Hepatocyte (in vitro differentiated cells): ENCODE measurements around the gene LSM4. TPM values are rescaled to one million over a fixed set of nuclear protein-coding genes. Genes with fewer than 3 reads are reported as not detected.

ENCODE experiments used
- DNase-seq: peaks from one replicate; pipeline ENCODE4 v3.0.0-alpha.2; 2016; ENCODE audit warnings: low spot score
- H2AFZ ChIP-seq: fragments of 200-600 bp; sonication (generic); 2 replicates; pipeline ENCODE4 v1.6.0; 2016; ENCODE audit warnings: antibody characterized with exemption, mild to moderate bottlenecking
- H3K27ac ChIP-seq: fragments of 200-600 bp; sonication (generic); 2 replicates; pipeline ENCODE4 v1.5.1; 2016; ENCODE audit warnings: mild to moderate bottlenecking
- H3K27me3 ChIP-seq: fragments of 200-600 bp; sonication (generic); 2 replicates; pipeline ENCODE4 v1.6.1; 2016
- H3K36me3 ChIP-seq: fragments of 200-600 bp; sonication (generic); replicated peaks from 2 replicates; pipeline ENCODE4 v1.5.1; 2016; ENCODE audit warnings: low read depth; ENCODE audit not compliant: insufficient read depth
- H3K4me1 ChIP-seq: fragments of 200-600 bp; sonication (generic); 2 replicates; pipeline ENCODE4 v1.5.1; 2016; ENCODE audit warnings: mild to moderate bottlenecking, moderate library complexity; ENCODE audit not compliant: insufficient read depth
- H3K4me2 ChIP-seq: fragments of 200-600 bp; sonication (generic); 2 replicates; pipeline ENCODE4 v1.6.0; 2016
- H3K4me3 ChIP-seq: fragments of 200-600 bp; sonication (generic); 2 replicates; pipeline ENCODE4 v1.5.1; 2016; ENCODE audit warnings: mild to moderate bottlenecking
- H3K79me2 ChIP-seq: fragments of 200-600 bp; sonication (generic); 2 replicates; pipeline ENCODE4 v1.6.0; 2017; ENCODE audit warnings: mild to moderate bottlenecking
- H3K9me2 ChIP-seq: fragments of 200-600 bp; sonication (generic); replicated peaks from 2 replicates; pipeline ENCODE4 v1.6.0; 2017; ENCODE audit warnings: mild to moderate bottlenecking; ENCODE audit not compliant: insufficient read depth
- H3K9me3 ChIP-seq: fragments of 200-600 bp; sonication (generic); 2 replicates; pipeline ENCODE4 v1.5.1; 2016; ENCODE audit warnings: low read depth, mild to moderate bottlenecking
- H4K20me1 ChIP-seq: fragments of 200-600 bp; sonication (generic); 2 replicates; pipeline ENCODE4 v1.6.0; 2016; ENCODE audit warnings: mild to moderate bottlenecking; ENCODE audit not compliant: insufficient read depth, poor library complexity, severe bottlenecking
- EZH2 ChIP-seq: fragments of 200-600 bp; sonication (generic); IDR thresholded peaks from 2 replicates; pipeline ENCODE4 v1.6.1; 2016; ENCODE audit warnings: antibody characterized with exemption, mild to moderate bottlenecking, borderline replicate concordance
- EZH2phosphoT487 ChIP-seq: fragments of 200-600 bp; sonication (generic); IDR thresholded peaks from one replicate; pipeline ENCODE4 v1.6.1; 2018; ENCODE audit warnings: antibody characterized with exemption, mild to moderate bottlenecking, low read depth, moderate library complexity; ENCODE audit not compliant: unreplicated experiment, severe bottlenecking
- WGBS: methylation state at CpG from one replicate; pipeline ENCODE4 v1.1.6; 2016; ENCODE audit warnings: low lambda C conversion rate; ENCODE audit errors: missing lambda C conversion rate; 5-methylcytosine and 5-hydroxymethylcytosine counted together
- polyA plus RNA-seq: library from polyadenylated mRNA; unstranded; fragments of >200 nt; fragmentation: Nextera tagmentation; extraction: Ambion mirVana; gene quantifications from 2 replicates; pipeline ENCODE4 v1.2.1, GENCODE V29; 2016
- total RNA-seq: library from RNA; depleted of rRNA; stranded (reverse); fragments of >200 nt; gene quantifications from 2 replicates; pipeline ENCODE4 v1.2.3, GENCODE V29; 2014
- TF ChIP-seq, protein P1 (sequence below): fragments of 200-600 bp; sonication (generic); IDR thresholded peaks from 2 replicates; pipeline ENCODE4 v1.5.1; 2016; ENCODE audit warnings: antibody characterized with exemption, mild to moderate bottlenecking; ENCODE audit not compliant: poor library complexity

The LSM4 gene
- total and polyA plus RNA-seq, 2 experiments from 2014 or later = 185 to 218 TPM

DNA sequence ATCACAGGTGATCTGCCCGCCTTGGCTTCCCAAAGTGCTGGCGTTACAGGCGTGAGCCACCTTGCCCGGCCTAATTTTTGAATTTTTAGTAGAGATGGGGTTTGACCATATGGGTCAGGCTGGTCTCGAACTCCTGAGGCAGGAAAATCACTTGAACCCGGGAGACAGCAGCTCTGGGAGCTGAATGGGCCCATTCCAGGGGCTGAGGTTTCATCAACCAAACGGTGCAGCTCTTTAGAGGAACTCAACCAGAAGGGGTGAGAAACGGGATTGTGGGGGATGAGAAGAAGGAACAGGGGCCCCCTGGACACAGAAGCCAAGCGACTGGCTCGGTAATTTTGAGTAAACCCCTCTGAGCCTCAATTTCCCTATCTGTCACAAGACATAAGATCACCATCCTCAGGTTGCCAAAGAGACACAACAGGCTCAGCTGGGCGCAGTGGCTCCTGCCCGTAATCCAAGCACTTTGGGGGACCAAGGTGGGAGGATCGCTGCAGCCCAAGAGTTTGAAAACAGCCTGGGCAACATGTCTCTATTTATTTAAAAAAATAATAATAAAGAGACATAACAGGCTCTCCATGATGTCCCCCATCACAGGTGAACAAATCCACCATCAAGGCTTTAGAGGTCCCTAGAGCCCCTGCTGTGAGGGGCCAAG, 49.2 kb downstream of the LSM4 start:
- Histone ChIP-seq H3K79me2 (peaks cover 53% of the 10 kb centered on the region), H3K27ac (peak overlapping the region; percentile 85), H3K9me3 (no peaks in the 10 kb centered on the region), H3K9me2 (no peaks in the 10 kb centered on the region), H3K4me2 (peak overlapping the region; percentile 50), H3K27me3 (no peaks in the 10 kb centered on the region), H3K36me3 (no peaks in the 10 kb centered on the region), H3K4me1 (peaks cover 29% of the 10 kb centered on the region), H4K20me1 (peaks cover 65% of the 10 kb centered on the region), H2AFZ (no peak overlapping the region), H3K4me3 (no peak overlapping the region)
- TF ChIP-seq, protein P1, sequence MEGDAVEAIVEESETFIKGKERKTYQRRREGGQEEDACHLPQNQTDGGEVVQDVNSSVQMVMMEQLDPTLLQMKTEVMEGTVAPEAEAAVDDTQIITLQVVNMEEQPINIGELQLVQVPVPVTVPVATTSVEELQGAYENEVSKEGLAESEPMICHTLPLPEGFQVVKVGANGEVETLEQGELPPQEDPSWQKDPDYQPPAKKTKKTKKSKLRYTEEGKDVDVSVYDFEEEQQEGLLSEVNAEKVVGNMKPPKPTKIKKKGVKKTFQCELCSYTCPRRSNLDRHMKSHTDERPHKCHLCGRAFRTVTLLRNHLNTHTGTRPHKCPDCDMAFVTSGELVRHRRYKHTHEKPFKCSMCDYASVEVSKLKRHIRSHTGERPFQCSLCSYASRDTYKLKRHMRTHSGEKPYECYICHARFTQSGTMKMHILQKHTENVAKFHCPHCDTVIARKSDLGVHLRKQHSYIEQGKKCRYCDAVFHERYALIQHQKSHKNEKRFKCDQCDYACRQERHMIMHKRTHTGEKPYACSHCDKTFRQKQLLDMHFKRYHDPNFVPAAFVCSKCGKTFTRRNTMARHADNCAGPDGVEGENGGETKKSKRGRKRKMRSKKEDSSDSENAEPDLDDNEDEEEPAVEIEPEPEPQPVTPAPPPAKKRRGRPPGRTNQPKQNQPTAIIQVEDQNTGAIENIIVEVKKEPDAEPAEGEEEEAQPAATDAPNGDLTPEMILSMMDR = no peak
- TF ChIP-seq EZH2phosphoT487 = no peak
- no peak for TF ChIP-seq EZH2
- WGBS = 95% methylated on average over 13 of the region's 13 CpGs
- DNase-seq = no peak

DNA sequence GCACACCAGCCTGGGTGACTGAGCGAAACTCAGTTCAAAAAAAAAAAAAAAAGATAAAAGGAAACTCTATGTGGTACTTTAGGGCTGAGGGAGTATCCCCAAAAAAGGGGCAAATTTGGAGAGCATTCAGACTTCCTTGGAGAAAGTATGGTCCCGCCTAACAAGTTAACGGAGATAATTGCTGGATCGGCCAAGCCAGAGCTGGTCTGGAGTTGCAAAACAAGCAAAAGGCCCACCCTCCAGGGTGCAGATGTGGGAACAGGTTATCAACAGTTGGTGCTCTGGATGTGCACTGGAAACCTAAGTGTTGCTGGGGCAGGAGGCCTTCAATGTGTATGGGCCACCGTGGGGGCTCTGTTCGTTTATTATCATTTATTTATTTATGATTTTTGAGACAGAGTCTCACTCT, 51.4 kb downstream of the LSM4 start:
- no peak overlapping the region for H3K4me2 ChIP-seq
- H2AFZ ChIP-seq = no peak overlapping the region
- no peak for DNase-seq
- peaks cover 32% of the 10 kb centered on the region for H3K79me2 ChIP-seq
- H3K9me3 ChIP-seq = no peaks in the 10 kb centered on the region
- no peaks in the 10 kb centered on the region for H3K9me2 ChIP-seq
- peaks cover 44% of the 10 kb centered on the region for H4K20me1 ChIP-seq
- WGBS = 67% methylated on average over 6 of the region's 6 CpGs
- H3K4me1 ChIP-seq = peaks cover 17% of the 10 kb centered on the region
- H3K27me3 ChIP-seq = no peaks in the 10 kb centered on the region
- no peaks in the 10 kb centered on the region for H3K36me3 ChIP-seq
- H3K27ac ChIP-seq = no peak overlapping the region
- TF ChIP-seq EZH2phosphoT487 (no peak), EZH2 (no peak)
- TF ChIP-seq, protein P1 = no peak
- H3K4me3 ChIP-seq = no peak overlapping the region

DNA sequence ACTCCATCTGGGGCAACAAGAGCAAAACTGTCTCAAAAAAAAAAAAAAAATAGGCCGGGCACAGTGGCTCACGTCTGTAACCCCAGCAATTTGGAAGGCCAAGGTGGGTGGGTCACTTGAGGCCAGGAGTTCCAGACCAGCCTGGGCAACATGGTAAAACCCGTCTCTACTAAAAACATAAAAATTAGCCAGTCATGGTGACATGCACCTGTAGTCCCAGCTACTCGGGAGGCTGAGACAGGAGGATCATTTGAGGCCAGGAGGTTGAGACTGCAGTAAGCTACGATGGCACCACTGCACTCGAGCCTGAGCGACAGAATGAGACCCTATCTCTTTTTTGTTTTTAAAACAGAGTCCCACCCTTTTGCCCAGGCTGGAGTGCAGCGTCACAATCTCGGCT, 52.5 kb downstream of the LSM4 start:
- no peaks in the 10 kb centered on the region for H3K36me3 ChIP-seq
- no peak overlapping the region for H3K4me3 ChIP-seq
- H4K20me1 ChIP-seq = peaks cover 33% of the 10 kb centered on the region
- no peak overlapping the region for H2AFZ ChIP-seq
- no peaks in the 10 kb centered on the region for H3K27me3 ChIP-seq
- H3K27ac ChIP-seq = no peak overlapping the region
- H3K9me2 ChIP-seq = no peaks in the 10 kb centered on the region
- H3K79me2 ChIP-seq = peaks cover 21% of the 10 kb centered on the region
- peaks cover 10% of the 10 kb centered on the region for H3K4me1 ChIP-seq
- H3K4me2 ChIP-seq = no peak overlapping the region
- no peaks in the 10 kb centered on the region for H3K9me3 ChIP-seq
- TF ChIP-seq, protein P1 = no peak
- TF ChIP-seq EZH2 (no peak), EZH2phosphoT487 (no peak)
- 94% methylated on average over 9 of the region's 9 CpGs for WGBS
- DNase-seq = no peak
